ENCODE results near the gene NAE1. TPM values are rescaled to one million over a fixed set of nuclear protein-coding genes. Genes with fewer than 3 reads are reported as not detected.

Gene NAE1
- total RNA-seq, 1 experiment from 2014 or later, result 65.7 TPM

DNA sequence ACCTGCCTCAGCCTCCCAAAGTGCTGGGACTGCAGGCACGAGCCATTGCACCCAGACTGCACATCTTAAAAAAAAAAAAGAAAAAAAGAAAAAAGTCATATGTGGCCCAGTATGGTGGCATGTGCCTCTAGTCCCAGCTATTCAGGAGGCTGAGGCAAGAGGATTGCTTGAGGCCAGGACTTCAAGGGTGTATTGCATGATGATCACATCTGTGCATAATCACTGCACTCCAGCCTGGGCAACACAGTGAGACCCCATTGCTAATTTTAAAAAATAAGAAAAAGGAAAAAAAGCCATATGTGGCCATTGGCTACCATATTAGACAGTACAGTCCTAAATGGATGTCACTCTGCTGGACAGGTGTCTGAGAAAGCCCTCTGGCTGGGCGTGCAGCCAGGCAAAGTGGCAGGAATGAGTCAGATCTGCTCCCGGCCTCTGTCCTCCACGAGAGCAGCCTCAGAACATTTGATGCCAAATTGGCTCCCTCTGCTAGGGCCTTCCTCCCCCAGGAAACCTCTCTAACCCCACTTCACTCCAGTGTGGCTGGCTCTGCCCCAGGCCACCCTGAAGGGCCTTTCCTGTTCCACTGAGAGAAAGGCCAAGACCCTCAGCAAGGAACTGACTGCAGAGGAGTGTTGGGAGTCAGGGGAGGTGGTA is 28.1 kb upstream of the NAE1 start:
- H3K27me3 Mint-ChIP-seq (ENCODE audit: insufficient read depth, unreplicated experiment), result no peaks in the 10 kb centered on the region
- H3K4me3 Mint-ChIP-seq (ENCODE audit: unreplicated experiment), result no peak overlapping the region
- DNase-seq (ENCODE audit: unreplicated experiment), result peak; percentile 87
- no peaks in the 10 kb centered on the region for H3K36me3 Mint-ChIP-seq (ENCODE audit: insufficient read depth, unreplicated experiment)
- H3K9me3 Mint-ChIP-seq (ENCODE audit: unreplicated experiment), result no peaks in the 10 kb centered on the region
- CTCF ChIA-PET, result interaction anchor here (0.7 to 5.4 kb wide), 6 partner anchors 9 to 49 kb away, joined by 3 to 43 read pairs (median 6); partner anchors contain the start of gene NAE1
- peaks cover 5% of the 10 kb centered on the region for H3K4me1 Mint-ChIP-seq (ENCODE audit: insufficient read depth, unreplicated experiment)
- no TSS peak for BruUV-seq (replicated peaks)
- intact Hi-C loops (cut with micrococcal nuclease), result no loop called here
- POLR2A ChIA-PET, result no interaction called here
- TF ChIP-seq, protein P1, sequence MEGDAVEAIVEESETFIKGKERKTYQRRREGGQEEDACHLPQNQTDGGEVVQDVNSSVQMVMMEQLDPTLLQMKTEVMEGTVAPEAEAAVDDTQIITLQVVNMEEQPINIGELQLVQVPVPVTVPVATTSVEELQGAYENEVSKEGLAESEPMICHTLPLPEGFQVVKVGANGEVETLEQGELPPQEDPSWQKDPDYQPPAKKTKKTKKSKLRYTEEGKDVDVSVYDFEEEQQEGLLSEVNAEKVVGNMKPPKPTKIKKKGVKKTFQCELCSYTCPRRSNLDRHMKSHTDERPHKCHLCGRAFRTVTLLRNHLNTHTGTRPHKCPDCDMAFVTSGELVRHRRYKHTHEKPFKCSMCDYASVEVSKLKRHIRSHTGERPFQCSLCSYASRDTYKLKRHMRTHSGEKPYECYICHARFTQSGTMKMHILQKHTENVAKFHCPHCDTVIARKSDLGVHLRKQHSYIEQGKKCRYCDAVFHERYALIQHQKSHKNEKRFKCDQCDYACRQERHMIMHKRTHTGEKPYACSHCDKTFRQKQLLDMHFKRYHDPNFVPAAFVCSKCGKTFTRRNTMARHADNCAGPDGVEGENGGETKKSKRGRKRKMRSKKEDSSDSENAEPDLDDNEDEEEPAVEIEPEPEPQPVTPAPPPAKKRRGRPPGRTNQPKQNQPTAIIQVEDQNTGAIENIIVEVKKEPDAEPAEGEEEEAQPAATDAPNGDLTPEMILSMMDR (IDR thresholded peaks at IDR 0.05; ENCODE audit: unreplicated experiment), result no peak
- H3K27ac Mint-ChIP-seq (ENCODE audit: low read depth, unreplicated experiment), result no peak overlapping the region

DNA sequence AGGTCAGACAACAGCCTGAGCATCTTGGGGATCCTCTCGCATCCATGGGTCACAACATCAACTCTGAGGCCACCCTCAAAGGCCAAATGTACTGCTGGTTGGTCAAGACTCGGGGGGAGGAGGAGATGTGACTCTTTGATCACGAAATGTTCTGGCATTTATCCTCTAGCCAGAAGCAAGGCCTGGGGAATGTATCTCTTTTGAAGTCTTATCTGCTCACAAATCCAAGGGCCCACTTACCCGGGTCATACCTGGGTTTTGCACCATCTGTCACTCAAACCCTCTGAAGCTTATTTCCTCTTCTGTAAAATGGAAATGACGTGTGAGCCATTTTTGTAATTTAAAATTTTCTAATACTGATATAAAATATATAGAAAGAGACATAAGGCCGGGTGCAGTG is 26.7 kb upstream of the NAE1 start:
- H3K27ac Mint-ChIP-seq (ENCODE audit: low read depth, unreplicated experiment), result no peak overlapping the region
- H3K27me3 Mint-ChIP-seq (ENCODE audit: insufficient read depth, unreplicated experiment), result no peaks in the 10 kb centered on the region
- TF ChIP-seq, protein P1 (IDR thresholded peaks at IDR 0.05; ENCODE audit: unreplicated experiment), result no peak
- ChIA-PET POLR2A (interaction anchor here (0.7 to 1.2 kb wide), 2 partner anchors 10 to 41 kb away, joined by 3 read pairs; no protein-coding TSS in a partner anchor), CTCF (interaction anchor here (1.1 to 5.4 kb wide), 3 partner anchors 11 to 27 kb away, joined by 3 to 43 read pairs (median 9); partner anchors contain the start of gene NAE1)
- no peak overlapping the region for H3K4me3 Mint-ChIP-seq (ENCODE audit: unreplicated experiment)
- peaks cover 5% of the 10 kb centered on the region for H3K4me1 Mint-ChIP-seq (ENCODE audit: insufficient read depth, unreplicated experiment)
- no peaks in the 10 kb centered on the region for H3K36me3 Mint-ChIP-seq (ENCODE audit: insufficient read depth, unreplicated experiment)
- DNase-seq (ENCODE audit: unreplicated experiment), result no peak
- H3K9me3 Mint-ChIP-seq (ENCODE audit: unreplicated experiment), result no peaks in the 10 kb centered on the region
- intact Hi-C loops (cut with micrococcal nuclease), result no loop called here
- no TSS peak for BruUV-seq (replicated peaks)

DNA sequence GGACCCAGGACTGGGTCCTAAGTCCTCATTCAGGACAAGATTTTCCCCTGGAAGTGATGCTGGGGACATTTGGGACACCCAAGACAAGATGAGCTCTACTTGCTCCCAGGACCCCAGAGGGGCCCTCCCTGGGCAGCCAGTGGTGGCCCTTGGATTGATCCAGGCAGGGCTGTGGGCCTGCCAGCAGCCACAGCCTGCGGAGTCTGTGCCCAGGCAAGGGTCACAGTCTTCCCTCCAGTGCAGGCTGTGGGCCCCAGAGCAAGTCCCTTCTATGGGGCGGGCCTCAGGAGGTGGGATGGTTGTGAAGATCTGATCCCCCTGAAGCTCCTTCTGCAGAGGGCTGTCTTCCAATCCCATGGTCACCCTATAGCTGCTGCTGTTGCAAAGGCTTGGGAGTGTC is 26.0 kb upstream of the NAE1 start:
- intact Hi-C loops (cut with micrococcal nuclease), result no loop called here
- no peak overlapping the region for H3K4me3 Mint-ChIP-seq (ENCODE audit: unreplicated experiment)
- TF ChIP-seq, protein P1 (IDR thresholded peaks at IDR 0.05; ENCODE audit: unreplicated experiment), result no peak
- no peaks in the 10 kb centered on the region for H3K36me3 Mint-ChIP-seq (ENCODE audit: insufficient read depth, unreplicated experiment)
- H3K27ac Mint-ChIP-seq (ENCODE audit: low read depth, unreplicated experiment), result no peak overlapping the region
- BruUV-seq (replicated peaks), result no TSS peak
- no peak for DNase-seq (ENCODE audit: unreplicated experiment)
- no peaks in the 10 kb centered on the region for H3K27me3 Mint-ChIP-seq (ENCODE audit: insufficient read depth, unreplicated experiment)
- ChIA-PET CTCF (interaction anchor here (2.4 to 5.4 kb wide), 2 partner anchors 11 to 26 kb away, joined by 9 to 43 read pairs; partner anchors contain the start of gene NAE1), POLR2A (interaction anchor here (0.7 to 1.2 kb wide), 2 partner anchors 9 to 40 kb away, joined by 3 read pairs; no protein-coding TSS in a partner anchor)
- no peaks in the 10 kb centered on the region for H3K9me3 Mint-ChIP-seq (ENCODE audit: unreplicated experiment)
- peaks cover 5% of the 10 kb centered on the region for H3K4me1 Mint-ChIP-seq (ENCODE audit: insufficient read depth, unreplicated experiment)

DNA sequence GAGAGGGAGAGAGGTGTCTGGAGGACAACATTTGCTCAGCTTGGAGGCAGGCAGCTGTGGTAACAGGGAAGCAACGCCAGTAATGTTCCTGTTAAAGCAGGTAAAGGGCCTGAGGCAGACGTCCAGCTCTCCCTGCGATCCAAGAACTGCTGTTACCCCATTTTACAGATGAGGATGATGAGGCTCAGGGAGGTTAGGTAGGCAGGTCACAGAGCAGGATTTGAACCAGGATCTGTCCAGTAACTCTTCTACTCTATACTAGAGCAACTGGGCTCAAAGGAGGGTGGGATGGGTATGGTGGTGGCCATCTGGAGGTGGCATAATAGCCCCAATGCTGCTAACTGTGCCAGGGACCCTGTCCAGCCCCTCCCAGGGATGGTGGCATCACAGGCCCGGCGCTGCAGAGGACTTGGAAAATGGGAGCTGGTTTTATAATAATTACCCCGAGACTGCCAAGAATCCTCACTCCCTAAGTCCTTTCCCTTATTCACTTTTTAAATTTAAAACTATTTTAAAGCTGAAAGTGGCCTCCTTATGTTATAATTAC is 25.5 kb upstream of the NAE1 start:
- no TSS peak for BruUV-seq (replicated peaks)
- no peaks in the 10 kb centered on the region for H3K36me3 Mint-ChIP-seq (ENCODE audit: insufficient read depth, unreplicated experiment)
- POLR2A ChIA-PET, result interaction anchor here (1.2 kb wide), 1 partner anchor 9 kb away, joined by 3 read pairs; no protein-coding TSS in a partner anchor
- CTCF ChIA-PET, result interaction anchor here (0.6 to 5.4 kb wide), 3 partner anchors 12 to 713 kb away, joined by 3 to 43 read pairs (median 9); partner anchors contain the start of gene NAE1
- peaks cover 5% of the 10 kb centered on the region for H3K4me1 Mint-ChIP-seq (ENCODE audit: insufficient read depth, unreplicated experiment)
- DNase-seq (ENCODE audit: unreplicated experiment), result no peak
- TF ChIP-seq, protein P1 (IDR thresholded peaks at IDR 0.05; ENCODE audit: unreplicated experiment), result no peak
- intact Hi-C loops (cut with micrococcal nuclease), result no loop called here
- no peak overlapping the region for H3K4me3 Mint-ChIP-seq (ENCODE audit: unreplicated experiment)
- no peaks in the 10 kb centered on the region for H3K27me3 Mint-ChIP-seq (ENCODE audit: insufficient read depth, unreplicated experiment)
- no peak overlapping the region for H3K27ac Mint-ChIP-seq (ENCODE audit: low read depth, unreplicated experiment)
- no peaks in the 10 kb centered on the region for H3K9me3 Mint-ChIP-seq (ENCODE audit: unreplicated experiment)

Measured in MCF 10A (cell line).